Stimulated activated CD4-positive, alpha-beta T cell treated with anti-CD3 and anti-CD28 coated beads, Interleukin-12 subunit alpha, Interleukin-12 subunit beta, amount 100 ng/mL, for 24 hours (primary cell): Measurements from ENCODE around the gene GRIK3.

Source experiments
- DNase-seq, 2 experiments: peaks; one replicate each; pipeline ENCODE4 v3.0.0-alpha.2; 2020; ENCODE audit warnings: low read depth in 2 of 2

Gene GRIK3

DNA sequence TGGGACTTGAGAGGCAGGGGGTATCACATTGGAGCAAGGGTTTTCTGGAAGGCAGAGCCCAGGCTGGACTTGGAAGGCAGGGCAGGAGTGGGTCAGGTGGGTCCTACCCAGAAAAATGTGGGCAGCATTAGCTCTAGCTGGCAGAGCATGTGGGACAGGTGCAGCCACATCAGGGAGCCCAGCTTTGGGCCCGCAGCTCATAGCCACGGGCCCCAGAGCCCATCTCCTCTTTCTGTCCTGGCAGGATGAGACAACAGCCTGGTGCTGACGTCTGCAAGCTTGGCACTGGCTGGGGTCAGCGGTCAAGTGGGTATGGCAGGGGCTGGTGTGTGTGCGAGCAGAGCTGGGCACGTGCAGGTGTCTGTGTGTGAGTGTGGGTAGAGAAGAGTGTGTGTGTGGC lies 154.7 kb downstream of the GRIK3 start:
- DNase-seq, result no peak

DNA sequence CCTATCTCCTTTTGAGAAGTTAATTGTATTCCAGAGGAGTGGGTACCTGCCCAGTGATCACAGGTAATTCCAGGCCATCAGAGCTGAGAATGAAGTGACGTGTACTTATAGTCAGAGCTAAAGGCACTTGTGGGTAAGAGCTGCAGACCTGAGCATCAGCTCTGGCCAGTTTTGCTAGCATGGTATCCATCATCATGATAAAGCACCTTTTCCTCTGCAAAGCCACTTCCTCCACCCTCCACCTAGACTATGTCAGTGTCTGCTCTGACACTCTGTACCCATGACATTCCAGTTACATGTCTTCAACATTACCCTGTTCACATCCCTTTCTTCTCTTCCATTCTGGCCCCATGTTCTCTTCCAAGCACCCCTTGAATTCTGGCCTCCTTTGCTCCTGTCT lies 157.3 kb downstream of the GRIK3 start:
- DNase-seq, result no peak

DNA sequence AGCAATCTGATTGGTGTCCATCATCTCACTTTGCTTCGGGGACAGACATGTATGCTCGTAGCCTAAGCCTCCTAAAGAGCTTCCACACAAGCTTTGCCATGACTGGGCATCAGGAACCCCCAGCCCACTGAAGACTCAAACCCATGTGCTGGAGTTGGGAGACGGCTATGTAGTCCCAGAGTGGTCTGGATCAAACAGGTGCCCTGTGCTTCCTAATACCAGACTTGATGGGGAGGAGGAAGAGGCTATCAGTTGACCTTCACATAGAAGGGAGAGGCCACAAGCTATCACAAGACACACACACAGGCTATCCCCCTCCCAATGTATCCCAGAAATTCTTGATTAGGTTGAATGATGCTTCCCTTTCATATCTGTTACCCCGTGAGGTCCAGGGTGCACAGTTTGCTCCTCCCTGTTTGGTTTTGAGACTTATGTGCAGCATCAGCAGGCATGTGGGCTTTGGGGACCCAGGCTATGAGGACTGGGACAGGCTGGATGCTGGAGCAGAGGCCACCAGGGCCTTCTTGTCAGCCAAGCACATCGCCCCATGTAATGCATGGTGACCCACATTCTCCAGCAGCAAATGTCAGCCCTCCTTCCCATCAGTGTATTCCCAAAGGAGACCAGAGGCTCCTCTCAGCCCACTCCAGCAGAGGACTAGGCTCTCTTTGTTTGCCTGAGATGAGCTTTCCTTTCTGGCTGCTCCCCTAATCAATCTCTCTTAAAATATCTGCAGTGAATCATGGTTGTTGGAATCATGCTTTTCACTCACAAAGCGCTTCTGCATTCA lies 159.8 kb downstream of the GRIK3 start:
- no peak for DNase-seq

DNA sequence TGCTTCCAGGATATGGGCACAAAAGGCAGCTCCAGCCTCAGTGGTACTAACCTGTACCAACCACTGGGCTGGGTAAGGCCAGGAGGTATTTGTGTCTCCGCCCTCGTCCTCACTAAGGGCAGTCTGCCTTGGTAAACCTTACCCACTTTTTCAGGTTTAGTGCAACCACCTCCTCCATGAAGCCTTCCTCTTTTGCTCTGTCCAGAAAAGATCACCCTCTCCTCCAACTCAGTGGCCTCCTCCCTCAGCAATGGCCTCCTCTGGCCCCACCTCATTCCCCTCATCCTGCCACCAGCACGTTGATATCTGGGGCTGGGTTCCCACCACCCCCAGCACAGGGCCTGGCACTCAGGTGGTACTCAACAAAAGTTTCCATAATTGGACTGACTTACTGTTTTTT lies 161.5 kb downstream of the GRIK3 start:
- no peak for DNase-seq

DNA sequence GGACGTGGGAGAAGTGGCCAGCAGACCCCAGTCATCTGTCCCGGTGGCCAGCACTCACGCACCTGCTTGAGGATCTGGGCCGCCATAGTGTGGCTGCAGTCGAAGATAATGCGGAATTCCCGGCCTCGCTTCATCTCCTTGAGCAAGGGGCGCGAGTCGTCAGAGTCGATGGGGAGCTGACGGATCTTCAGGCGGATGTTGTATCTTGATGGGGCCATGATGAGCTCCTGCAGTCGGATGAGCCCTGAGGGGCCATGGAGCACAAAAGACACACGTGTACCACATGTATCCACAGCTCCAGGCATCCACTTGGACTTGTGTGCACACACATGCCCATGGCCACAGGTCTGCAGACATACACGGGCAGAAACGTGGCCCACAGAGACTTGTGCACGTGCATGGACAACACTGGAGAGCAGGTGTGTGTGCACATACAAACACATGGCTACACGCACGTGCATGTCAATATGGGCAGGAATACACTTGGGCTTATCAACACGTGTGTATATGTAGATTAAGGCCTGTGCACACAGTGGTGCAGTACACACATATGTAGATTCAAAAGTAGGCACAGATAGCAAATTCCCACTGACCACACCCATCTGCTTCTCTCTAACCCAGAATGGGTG lies 162.1 kb downstream of the GRIK3 start:
- DNase-seq, result no peak

DNA sequence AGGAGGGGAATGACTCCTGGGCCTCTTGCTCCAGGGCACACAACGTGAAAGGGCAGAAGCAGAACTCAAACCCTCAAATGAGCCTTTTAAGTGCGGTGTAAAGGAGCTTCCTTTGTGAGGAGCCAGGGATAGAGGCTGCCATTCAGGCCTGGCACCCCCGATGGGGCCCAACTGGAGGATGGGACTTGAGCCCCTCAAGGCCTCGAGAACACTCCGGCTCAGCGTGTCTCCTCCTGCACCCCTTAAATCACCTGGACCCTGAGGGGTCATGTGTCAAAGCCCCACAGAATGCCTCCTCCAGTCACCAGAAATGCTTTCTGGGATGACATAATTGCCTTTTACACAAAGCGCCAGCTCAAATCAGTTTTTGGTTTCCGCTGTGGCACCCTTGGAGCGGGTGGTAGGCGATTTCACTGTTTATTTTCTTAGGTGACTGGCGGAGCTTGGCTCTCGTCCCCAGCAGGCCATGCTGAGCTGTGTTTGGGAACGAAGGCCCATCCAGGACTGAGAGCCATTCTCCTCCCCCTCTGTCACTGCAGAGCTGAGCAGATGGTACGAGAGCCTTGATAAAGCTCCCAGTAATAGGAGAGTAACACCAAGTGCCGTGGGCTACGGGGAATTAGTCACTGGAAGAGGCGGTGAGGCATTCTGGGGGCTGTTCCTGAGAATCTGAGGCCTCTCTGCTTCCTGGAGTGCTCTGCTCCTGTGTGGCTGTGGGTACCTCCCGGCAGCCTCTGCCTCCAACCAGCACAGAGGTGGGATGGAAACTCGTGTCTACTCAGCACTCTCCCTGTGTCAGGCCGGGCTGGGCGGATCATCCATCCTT lies 163.0 kb downstream of the GRIK3 start:
- no peak for DNase-seq

DNA sequence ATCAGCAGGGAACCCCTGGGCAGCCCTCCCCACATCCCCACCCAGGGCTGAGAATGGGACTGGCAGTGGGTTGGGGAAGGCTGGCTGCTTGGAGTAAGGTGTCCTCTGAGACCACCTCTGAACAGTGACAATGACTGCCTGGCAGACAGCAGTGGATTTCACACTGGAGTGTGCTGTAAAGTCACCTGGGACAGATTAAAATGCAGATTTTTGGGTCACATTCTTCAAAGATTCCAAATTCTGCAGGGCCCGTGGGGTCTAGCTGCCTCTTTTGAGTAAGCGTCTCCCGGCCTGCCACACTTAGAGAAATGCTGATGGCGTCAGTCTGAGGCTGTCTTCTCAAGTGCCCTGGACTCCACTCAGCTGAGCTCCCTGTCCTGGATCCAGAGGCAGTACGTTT lies 164.5 kb downstream of the GRIK3 start:
- no peak for DNase-seq

DNA sequence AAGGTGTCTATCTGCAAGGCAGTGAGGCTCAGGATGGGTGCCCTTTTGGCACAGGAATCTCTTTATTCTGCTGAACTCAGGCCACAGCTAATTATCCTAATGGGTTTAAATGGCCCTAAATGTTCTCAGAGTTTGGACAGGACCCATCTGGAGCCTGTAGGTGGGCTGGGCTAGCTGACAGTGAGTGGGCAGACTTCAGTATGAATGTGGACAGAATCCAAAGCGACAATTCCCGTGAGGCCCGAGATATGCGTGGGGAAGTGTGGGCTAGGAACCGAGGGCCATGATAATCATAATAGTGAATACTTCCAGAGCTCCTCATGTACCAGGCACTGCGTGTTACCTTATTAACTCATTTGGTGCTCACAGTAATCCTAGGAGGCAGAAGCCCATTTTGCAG lies 165.3 kb downstream of the GRIK3 start:
- DNase-seq, result no peak

DNA sequence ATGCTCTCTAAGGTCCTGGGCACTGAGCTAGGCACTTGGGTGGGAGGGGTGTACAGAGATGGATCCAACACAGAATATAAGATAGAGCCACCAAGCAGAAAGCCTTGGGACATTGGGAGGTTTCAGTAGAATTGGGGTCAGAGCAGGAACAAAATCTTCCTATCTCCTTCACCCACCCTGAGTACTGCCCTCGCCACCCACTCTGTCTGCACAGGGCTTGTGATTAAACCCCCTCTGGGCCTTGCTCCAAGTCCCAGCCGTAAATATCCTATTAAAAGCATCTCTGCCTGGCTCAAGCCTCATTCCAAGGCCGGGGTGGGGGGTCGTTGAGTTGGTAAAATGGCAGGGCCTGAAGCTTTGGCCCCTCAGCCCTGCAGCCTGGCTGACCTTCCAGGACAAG lies 166.7 kb downstream of the GRIK3 start:
- no peak for DNase-seq

DNA sequence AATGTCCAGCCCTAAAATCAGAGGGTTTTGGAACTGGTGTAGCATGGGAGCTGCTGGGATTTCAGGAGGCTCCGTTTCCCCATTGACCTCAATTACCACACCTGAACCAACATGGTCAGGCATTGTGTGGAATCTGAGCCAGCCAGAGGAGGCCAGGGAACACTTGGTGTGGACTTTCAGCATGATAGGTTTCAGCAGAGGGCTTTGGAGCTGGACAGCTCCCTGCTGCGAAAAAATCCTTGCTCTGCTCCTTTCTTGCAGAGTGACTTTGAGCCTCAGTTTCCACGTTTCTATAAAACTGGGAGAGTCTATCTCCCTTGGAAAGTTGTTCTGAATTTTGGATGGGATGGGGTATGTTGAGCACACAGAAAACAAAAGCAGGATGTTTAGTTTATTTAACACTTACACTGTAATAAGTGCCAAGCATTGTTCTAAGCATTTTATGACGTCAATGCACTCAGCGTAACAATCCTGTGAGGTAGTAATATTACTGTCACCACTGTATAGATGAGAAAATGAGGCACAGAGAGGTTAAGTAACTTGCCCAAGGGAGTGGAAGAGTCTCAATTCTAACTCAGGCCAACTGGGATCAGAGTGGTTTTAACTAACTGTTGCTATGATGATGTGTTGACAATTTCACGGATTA lies 168.0 kb downstream of the GRIK3 start:
- no peak for DNase-seq

DNA sequence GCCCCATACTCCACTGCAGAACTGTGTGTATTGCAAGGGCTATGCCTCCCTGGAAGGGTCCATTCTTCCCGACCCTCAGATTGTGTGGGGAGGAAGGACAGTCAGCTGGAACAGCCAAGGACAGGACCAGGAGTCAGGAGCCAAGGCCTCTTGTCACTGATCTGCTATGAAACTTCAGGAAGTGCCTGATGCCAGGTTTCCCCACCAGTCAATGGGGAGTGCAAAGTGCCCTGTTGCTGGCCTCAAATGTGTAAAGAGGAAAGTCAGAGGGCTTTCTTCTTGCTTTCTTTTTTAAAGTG lies 168.8 kb downstream of the GRIK3 start:
- no peak for DNase-seq

DNA sequence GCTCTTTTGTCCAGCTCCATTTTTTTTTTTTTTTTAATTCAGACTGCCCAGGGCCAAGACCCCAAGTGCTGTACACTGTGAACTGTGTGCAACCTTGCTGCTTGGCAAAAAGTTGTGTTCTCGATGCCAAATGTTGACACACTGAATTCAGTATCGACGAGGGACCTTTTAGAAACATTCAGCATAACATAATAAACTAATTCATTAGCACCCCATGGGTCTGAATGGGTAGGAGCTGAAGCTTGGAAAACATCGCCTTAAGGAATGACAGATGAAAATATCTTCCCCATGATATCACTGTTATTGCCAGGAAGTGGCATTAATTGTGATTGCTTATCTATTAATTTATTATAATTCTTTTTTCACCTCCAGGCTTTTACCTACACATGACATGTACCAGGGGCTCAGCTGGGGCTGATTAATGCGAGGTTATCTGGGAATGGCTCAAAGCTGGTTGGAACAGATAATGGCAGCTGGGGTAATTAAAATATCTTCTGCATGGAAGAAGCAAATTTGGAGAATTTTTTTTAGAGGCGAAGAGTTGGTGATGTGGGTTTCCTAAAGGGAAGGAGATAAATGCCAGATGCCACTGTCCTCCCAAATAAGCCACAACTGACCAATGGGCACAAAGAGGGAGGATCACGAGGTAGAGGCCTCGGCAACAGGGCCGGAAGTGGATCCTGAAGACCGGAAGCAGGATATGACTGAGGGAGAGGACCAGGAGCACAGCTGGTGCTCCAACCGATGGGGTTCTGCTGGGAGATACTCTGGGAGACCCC lies 169.3 kb downstream of the GRIK3 start:
- DNase-seq, result no peak

DNA sequence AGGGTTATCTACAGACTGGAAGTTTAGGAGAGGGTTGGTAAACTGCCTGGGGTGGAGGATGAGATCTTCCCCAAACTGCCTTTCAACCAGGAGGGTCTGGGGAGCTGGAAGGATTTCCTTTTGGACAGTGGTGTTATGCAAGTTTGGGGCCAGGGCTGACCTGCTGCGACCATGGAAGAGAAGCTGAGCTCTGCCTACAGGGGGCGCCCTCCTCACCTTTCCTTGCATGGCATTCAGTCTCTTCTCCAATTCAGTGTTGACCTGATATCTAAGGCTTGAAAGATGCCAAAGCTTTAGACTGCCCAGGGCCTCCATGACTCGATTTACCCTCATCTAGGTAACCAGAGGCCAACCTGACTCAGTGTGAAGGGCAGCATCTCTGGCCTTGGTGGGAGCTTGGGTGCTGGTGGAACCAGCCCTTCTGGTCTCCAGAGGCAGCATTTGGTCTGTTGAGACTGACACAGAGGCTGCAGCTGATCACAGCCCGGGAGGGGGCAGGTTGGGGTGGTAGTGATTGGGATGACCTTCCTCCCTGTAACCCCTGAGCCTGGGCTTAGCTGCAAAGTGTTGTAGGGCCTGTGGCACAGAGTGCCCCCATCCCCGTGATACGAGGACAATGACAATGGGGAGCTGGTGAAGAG lies 170.0 kb downstream of the GRIK3 start:
- peak in 1 of 2 experiments; percentile 28 for DNase-seq

DNA sequence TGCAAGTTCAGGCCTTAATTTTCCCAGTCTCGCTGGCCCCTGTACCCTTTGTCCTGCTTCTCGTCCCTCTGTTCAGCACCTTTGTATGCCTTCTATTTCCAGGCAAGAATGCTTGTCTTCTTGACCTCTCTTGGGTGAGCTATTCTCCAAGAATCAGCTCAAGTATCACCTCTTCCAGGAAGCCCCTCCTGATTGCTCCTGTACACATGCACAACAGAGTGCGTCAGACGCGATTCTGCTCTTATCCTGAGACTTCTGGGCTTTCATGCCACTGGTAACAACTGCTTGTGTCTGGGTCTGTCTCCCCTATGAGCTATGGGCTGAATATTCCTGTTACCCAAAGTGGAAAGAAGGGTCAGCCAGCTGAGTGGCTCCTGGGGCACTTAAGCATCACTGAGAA lies 170.8 kb downstream of the GRIK3 start:
- DNase-seq, result no peak

DNA sequence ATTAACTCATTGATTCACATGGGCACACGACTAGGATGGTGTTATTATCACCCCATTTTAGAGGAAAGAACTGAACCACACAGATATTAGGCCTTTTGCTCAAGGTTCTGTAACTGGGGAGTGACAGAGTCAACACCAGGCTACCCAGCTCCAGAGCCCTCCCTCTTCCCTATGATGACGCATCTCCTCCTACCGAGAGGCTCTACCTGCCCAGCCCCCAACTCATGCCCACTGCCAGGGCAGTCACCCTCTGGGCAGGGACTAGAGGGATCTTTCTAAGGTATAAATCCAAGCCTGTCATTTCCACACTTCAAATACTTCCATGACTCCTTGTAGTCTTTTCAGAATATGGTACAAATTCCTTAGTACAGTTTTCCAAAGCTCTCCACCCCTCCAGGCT lies 171.3 kb downstream of the GRIK3 start:
- no peak for DNase-seq

DNA sequence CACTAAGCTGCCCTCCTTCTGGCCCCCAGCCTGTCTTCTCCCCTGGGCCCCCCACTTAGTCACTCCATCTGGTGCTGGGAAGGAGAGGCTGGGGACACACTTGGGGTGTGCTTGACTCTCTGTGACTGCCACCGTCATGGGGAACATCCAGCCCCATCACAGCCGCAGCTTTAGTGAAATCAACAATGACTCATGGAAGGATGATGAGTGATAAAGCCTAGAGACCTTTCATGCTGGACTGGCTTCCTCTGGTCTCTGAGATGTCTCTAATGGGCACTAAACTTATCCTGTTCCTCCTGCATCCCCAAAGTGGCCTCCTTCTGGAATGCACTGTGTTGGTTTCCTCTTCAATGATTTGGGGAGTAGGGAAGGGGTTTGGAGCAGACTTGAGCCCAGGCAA lies 172.9 kb downstream of the GRIK3 start:
- DNase-seq, result no peak

DNA sequence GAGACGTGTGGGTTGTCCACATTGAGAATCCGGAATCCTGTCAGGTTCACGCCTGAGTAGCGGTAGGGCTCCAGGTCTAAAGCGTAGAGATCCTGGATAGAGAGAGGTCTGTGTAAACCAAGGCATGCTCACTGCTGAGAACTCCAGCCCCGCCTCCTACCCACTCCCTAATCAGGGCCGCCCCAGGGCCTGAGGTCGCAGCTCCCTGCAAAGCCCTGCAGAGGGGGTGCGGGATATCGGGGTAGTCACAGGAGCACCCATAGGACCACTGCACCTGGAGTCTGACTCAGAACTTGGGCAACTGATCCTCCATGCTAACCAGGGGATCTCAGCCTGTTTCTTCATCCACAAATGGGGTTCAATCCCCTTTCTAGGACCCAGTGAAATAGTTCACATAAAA lies 174.4 kb downstream of the GRIK3 start:
- DNase-seq, result no peak

DNA sequence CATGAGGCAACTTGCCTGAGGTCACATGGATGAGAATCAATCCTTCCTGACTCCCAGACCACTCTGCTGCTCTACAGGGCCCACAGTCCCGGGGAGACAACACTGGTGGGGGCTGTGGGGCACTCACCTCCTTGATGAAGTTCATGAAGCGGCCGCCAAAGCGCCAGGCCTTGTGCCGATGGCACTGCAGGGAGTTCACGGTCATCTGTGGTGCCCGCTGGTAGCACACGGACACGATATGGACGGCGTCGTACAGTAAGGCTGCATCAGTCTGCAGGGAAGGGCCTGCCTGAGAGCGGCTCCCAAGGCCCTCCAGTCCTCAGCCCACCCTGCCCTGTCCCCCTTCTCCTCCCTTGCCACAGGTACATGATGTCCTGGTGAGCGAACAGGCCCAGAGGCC lies 175.3 kb downstream of the GRIK3 start:
- DNase-seq, result no peak

DNA sequence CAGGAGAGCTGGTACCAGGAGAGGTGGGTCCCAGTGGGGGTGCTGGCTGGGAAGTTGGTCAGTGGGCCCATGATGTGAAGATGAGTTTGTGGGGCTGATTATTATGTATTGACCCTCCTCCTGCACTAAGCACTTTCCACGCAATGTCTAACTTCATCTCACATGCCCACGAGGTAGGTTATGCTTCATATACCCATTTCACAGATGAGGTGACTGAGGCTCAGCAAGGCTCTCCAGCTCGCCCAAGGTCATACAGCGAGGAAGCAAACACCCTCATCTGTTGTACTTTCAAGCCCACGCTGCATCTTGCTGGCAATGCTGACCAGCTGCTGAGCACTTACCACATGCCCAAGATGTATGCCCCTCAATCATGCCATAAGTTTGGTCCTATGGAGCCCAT lies 175.8 kb downstream of the GRIK3 start:
- DNase-seq, result no peak

DNA sequence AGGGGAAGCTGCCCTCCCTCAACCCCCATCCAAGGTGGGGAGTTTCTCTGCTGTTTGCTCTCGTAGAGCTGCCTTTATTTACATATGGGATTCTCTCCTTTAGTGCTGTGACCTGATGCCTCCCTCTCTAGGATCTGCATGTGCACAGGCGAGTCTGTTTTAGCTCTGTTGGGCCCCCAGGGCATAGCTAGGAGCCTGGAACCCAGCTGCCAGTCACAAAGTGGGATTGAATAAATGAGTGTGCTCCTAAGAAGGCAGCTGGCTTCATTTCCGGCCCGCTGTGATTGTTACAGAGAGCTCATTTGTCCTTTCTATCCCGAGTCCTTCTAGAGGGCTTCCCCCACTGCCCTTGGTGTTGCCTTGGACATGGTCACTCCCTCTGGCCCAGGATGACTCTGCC lies 176.6 kb downstream of the GRIK3 start:
- no peak for DNase-seq
